GM19239 (cell line): ENCODE results near the gene NUMA1.

Source experiments
- DNase-seq: peaks from one replicate; pipeline ENCODE4 v3.0.0; 2011; ENCODE audit warnings: low spot score; ENCODE audit not compliant: insufficient read length
- FAIRE-seq: peaks from 2 replicates; lab custom pipeline; 2011; peaks lifted over from hg19 to GRCh38; lab: Jason Lieb, UNC

NUMA1 gene

GRCh38 chr11:71986131-71986530 lies 94.2 kb downstream of the NUMA1 start:
- peak; percentile 65 for FAIRE-seq

GRCh38 chr11:71979602-71980001 lies 100.7 kb downstream of the NUMA1 start:
- DNase-seq (no peak), FAIRE-seq (no peak)

More at GRCh38 chr11:71986131-71986530, 94.2 kb downstream of the NUMA1 start:
- no peak for DNase-seq

- no peak for DNase-seq
- no peak for FAIRE-seq
Measured at GRCh38 chr11:71979094-71979493, 101.2 kb downstream of the NUMA1 start.

- DNase-seq (no peak), FAIRE-seq (peak; percentile 66)
Measured at GRCh38 chr11:71977743-71978418, 102.5 kb downstream of the NUMA1 start.

GRCh38 chr11:71977090-71977489 lies 103.3 kb downstream of the NUMA1 start:
- FAIRE-seq: no peak

GRCh38 chr11:71976551-71976950 lies 103.8 kb downstream of the NUMA1 start:
- DNase-seq: no peak
- FAIRE-seq: no peak

More at GRCh38 chr11:71977090-71977489, 103.3 kb downstream of the NUMA1 start:
- DNase-seq: no peak

- DNase-seq (no peak), FAIRE-seq (no peak)
Measured at GRCh38 chr11:71971680-71972079, 108.7 kb downstream of the NUMA1 start.

GRCh38 chr11:71964641-71965040 lies 115.7 kb downstream of the NUMA1 start:
- FAIRE-seq (no peak), DNase-seq (no peak)

- no peak for FAIRE-seq
Measured at GRCh38 chr11:71963468-71963867, 116.9 kb downstream of the NUMA1 start.

GRCh38 chr11:71962428-71963038 lies 117.8 kb downstream of the NUMA1 start:
- peak; percentile 85 for FAIRE-seq
- DNase-seq: peak; percentile 14

More at GRCh38 chr11:71963468-71963867, 116.9 kb downstream of the NUMA1 start:
- no peak for DNase-seq

GRCh38 chr11:71955898-71956456 lies 124.4 kb downstream of the NUMA1 start:
- FAIRE-seq (no peak), DNase-seq (no peak)
